GM10266 (cell line): ENCODE results near the gene AQP1.

Source experiments
- DNase-seq: peaks from one replicate; pipeline ENCODE4 v3.0.0; 2012; ENCODE audit errors: extremely low spot score
- CTCF ChIP-seq: IDR thresholded peaks from 2 replicates; pipeline ENCODE4 v1.5.1; 2012; ENCODE audit warnings: mild to moderate bottlenecking, low read depth; ENCODE audit not compliant: control insufficient read depth, insufficient read depth; ENCODE audit errors: missing control alignments

Gene AQP1

DNA sequence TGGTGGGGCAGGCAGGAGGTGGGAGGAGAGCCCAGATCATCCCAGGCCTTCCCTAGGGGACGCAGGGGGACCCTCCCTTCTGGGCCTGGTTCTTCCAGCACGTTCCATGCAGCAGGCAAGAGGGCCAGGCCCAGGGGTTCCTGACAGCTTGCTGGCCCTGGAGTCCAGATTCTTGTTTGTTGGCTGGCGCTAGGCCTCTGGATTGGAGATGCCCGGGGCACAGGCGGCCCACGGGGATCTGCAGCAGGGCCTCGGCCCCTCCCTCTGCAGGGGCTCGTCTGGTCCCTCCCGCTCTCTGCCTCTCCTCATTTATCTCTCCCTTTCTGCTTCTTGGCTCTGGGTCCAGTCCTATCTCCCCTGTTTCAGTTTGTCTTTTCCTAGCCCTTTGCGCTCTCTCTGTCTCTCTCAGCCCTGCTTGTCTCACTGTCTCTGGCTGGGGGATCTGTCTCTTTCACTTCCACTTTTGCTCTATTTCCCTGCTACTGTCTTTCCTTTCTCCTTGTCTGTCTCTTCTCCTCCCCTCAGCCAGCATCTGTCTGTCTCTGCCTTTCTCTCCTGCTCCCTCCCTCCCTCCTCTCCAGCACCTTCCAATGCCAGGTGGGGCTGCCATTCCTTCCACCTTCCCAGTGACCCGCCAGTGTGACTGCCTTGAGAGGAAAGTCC is 1.1 kb upstream of the AQP1 start:
- TF ChIP-seq CTCF, result no peak
- DNase-seq, result no peak

DNA sequence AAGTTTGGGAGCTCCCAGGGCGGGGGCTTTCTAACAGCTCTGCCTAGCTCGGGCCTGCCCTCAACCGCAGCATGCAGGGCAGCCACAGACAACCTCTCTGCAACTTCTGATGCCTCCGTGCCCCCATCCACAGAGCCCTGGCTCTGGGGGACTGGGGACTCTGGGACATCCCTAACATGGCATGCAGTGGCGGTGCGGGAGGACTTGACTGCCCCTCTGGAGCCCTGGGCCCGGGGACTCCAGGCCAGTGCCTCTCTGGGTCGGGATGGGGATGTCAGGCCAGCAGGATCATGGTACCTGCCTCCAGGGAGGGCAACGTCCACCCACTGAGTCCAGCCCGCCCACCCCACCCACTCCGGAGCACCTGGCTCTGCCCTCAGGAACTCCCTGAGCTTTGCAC is 520 bp upstream of the AQP1 start:
- TF ChIP-seq CTCF, result no peak
- no peak for DNase-seq

DNA sequence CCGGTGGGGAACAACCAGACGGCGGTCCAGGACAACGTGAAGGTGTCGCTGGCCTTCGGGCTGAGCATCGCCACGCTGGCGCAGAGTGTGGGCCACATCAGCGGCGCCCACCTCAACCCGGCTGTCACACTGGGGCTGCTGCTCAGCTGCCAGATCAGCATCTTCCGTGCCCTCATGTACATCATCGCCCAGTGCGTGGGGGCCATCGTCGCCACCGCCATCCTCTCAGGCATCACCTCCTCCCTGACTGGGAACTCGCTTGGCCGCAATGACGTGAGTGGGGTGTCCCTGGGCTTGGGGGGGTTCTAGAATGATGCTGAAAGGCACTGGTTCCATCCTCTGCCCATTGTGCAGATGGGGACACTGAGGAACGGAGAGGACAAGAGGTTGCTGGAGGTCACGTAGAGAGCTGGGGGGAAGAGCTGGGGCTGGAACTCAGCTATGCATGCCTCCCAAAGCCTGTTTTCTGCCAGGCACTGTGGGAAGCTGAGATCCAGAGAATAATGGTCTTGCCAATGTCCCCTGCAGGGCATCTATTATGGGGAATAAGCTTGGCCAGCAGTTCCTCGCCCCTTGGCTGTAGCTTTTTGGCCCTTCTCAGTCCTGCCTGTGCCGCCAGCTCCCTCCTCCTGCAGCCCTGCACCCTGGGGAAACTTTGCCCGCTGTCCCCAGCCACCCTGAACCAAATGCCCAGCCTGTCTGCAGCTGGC is 523 bp downstream of the AQP1 start:
- TF ChIP-seq CTCF, result no peak
- DNase-seq, result no peak

GRCh38 chr7:30912731-30912985 is 1.0 kb downstream of the AQP1 start:
- TF ChIP-seq CTCF, result no peak
- no peak for DNase-seq

DNA sequence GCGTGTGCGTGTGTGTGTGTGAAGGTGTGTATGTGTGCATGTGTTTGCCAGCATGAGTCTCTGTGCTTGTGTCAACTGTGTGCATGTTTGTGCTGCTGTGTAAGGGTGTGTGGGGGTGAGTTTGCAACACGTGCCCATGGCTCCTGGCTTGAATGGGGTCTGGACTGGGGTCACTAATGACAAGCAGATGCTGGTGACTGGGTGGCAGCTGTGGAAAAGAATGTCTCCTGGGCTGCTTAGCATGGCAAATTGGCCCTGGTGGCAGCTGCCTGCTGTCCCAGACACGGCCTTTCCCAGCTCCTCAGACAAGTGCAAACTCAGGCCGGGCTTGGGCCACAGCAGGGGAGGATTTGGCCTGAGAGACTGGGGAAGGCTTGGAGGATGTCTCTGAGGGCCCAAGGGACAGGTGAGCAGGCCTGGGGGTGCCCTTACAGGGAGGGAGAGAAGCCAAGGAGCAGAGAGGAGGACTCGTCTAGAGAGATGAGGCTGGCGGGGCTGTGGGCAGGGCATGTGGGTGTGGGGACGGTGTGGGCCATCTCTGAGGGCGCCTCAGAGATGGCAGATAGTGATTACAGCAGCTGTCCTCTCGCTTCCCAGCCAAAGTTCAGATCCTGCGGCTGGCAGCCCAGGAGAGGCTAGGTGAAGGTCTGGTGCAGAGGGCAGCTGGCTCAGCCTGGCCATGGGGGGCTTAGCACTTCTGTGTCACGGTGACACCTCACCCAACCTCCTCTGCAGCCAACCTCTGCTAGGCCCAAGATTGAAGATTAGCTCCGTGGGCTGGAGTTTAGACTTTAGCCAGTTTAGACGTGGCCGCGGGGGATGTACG is 1.5 kb downstream of the AQP1 start:
- DNase-seq, result no peak
- no peak for TF ChIP-seq CTCF

DNA sequence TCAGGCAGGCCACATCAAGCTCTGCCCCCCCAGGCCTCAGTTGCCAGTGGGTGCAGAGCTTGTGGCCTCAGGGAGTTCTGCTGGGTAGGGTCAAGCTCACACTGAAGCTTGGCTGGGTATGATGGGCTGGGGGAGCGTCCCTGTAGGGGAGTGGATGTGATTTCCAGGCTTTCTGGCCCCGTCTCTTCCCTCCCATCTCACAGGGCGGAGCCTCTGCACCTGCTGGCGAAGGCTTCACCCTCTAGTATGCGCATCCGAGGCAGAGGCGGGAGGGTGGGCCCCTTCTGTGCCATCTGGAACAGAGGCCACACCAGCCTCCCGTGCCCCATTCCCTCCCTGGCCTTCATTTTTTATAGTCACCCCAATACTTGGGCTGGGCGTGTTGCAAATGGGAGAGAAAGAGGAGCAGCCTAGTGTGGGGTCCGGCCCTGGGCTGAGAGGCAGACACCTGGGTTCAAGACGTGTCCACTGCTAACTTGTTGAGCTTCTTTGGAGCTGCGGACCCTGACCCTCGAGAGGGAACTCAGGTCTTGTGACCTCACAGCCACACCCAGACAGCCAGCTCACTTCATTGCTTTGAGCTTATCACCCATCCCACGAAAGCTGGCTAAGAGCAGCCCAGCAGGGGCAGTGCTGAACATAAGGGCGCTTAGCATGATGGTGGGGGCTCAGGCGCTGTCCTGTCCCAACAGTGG is 2.3 kb downstream of the AQP1 start:
- DNase-seq, result no peak

More for the DNA sequence above, 2.3 kb downstream of the AQP1 start:
- TF ChIP-seq CTCF, result no peak
